HG03439 (cell line): ENCODE results near the gene DSTN.

Experiments
- ATAC-seq: cut with Tn5 transposase; IDR thresholded peaks from one replicate; pipeline ENCODE4 v1.9.1; 2021; ENCODE audit warnings: mild to moderate bottlenecking, moderate library complexity; ENCODE audit not compliant: unreplicated experiment

Gene DSTN

DNA sequence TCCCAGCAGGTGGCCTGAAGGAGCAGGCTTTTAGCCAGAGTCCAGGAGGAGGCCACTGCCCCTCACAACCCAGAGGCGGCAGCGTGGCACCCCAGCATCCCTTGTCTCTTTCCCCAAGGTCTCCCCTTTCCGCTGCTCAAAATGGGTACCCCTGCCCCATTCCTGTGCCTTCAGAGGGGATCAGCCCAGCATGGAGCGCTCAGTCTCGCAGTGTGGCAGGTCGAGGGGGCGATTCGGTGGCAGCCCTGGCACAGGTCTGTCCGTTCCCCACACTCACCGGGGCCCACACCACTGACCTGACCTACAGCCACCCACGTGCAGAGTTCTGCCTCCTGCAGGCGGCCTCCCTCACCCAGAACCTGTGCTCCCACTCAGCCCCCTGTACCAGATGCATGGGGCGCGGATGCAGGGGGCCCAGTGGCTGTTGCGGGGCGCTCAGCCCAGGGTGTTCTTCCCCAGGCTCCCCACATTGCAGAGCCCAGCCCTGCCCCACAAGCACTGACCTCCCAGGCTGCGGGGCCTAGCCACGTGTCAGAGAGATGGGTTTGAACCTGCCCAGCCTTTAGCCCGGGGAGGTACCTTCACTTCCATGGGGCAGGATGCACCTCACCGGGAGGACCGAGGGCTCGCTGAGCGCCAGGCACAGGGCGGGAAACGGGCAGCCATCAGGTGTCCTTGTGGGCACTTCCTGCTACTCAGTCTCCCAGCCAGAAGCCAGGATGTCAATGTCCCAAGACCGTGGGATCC lies 41.8 kb downstream of the DSTN start:
- no peak for ATAC-seq

GRCh38 chr20:17612287-17612991 lies 42.6 kb downstream of the DSTN start:
- no peak for ATAC-seq

- no peak for ATAC-seq
These were observed 43.1 kb downstream of the DSTN start for GRCh38 chr20:17612992-17613327.

- ATAC-seq = no peak
These were observed 43.7 kb downstream of the DSTN start for GRCh38 chr20:17613328-17614175.

GRCh38 chr20:17614176-17614811 lies 44.4 kb downstream of the DSTN start:
- no peak for ATAC-seq

DNA sequence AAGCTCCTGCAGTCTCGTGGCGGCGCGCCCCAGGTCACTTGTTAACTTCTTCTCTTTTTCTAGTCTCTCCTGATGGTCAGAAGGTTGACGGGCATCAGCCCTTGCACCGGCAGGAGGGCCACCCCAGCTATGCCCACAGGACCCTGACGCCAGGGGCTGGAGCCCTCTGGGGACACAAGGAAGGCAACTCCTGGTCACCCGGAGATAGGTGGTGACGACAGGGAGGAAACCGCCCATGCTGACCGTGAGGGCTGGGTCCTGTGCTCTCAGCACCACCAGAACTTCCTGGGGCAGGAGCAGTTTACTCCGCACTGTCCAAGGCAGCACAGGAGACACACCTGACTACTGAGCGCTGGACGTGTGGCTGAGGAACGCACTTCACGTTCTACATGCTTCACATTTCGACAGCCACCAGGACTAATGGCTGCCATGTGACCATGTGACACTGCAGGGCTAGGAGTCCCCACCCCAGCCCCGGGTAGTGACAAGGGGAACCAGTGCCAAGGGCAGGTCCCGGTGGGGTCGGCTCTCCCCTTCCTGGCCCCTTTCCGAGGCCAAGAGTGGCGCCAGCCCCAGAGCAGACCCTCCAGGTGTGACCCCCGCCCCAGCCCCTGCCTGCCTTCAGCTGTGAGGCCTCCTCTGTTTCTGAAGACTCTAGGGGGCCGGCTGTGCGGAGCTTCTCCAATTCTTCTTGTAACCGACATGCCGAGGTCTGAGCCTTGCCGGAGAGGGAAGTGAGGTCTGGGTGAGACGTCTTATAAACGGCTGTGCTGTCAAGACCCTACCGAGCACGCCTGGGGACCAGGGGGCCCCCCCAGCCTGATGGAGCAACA lies 45.2 kb downstream of the DSTN start:
- ATAC-seq = no peak

- no peak for ATAC-seq
These were observed 46.0 kb downstream of the DSTN start for GRCh38 chr20:17615645-17616479.

DNA sequence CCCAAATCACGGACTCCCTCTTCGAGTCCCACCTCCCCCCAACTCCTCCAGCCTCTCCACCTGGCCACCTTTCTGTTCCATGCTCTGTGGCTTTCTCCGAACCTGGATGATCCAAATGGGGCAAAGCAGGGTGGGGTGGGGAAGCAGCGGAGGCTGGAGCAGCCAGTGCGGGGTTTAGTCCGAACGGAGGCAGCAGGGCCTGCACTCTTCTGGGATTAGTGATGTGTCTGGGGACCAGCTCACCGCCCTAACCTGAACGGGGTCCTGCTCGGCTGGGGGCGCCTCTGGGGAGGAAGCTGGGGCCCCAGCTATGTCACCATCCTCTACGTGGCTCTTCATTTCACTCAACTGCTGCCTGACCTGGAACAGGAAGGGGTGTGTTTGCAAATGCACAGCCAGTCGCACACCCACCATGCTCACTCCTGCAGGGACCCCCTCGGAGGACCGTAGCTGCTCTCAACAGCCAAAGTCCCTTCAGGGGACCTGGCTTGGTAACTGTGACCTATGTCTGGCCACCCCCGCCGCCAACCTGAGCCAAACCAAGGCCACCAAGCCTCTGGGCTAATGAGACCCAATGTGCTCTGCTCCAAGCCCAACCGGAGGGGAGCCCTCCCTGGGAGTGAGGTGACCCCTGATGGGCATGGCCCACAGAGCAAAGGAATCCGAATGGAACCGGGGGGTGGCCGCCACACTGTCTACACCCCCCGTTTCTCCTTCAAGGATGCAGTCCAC lies 46.8 kb downstream of the DSTN start:
- no peak for ATAC-seq

GRCh38 chr20:17617212-17617867 lies 47.5 kb downstream of the DSTN start:
- ATAC-seq = no peak

GRCh38 chr20:17617868-17618672 lies 48.2 kb downstream of the DSTN start:
- ATAC-seq = no peak

DNA sequence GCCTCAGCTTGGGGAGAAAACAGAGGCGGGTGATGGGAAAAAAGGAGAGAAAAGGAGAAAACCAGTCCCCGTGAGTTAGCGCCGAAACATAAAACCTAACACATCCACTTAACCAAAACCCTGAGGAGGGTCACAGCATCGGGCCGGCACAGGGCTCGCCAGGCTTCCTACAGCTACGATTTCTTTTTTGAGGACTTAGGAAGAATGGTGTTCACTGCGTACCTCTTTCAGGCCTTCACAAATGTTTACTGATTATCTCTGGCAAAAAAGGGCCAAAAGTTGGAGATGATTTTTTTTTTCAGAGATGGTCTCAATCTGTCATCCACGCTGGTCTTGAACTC lies 48.8 kb downstream of the DSTN start:
- ATAC-seq = no peak

DNA sequence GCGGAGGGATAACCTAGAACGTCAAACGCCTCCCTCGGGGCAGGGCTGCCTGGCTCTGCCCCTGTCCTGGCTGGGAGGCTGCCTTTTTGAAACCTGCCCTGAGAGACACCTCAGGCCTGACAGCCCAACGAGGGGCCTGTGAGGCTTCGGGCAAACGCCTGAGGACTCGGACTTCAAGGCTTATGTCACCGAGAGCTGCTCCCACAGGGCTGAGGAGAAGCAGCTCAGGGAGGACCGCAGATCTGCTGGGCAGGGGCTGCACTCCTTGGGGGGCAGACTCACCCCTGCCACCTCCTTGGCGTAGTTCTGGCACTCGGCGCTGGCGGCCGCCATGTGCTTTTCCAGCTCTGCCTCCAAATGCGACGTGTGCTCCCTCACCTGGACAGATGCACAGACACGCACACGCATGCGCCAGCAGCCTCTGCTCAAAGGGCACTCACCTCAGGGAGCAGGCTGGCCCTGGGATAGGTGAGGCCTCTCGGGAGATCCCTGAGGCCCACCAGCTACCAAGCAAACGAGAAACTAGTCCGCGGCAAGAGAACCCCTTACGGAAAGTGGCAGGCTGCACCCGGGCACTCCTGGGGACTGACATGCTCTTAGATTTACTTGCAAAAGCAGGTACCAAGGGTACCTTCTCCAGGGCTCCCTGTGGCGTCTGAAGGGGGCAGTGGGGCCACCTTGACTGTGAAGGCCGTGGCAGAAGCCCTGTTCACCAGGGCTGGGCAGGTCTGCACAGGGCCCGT lies 49.6 kb downstream of the DSTN start:
- ATAC-seq = no peak

- no peak for ATAC-seq
These were observed 50.7 kb downstream of the DSTN start for GRCh38 chr20:17620371-17621228.

GRCh38 chr20:17621229-17621968 lies 51.5 kb downstream of the DSTN start:
- no peak for ATAC-seq
